Lower leg skin (tissue), 3 donors: ENCODE results near the gene PSMD5.

ENCODE experiments used
- POLR2A ChIP-seq, 2 donors: fragments of 450-650 bp; IDR thresholded peaks; one replicate each; pipeline ENCODE4 v1.6.1; 2016 to 2017; ENCODE audit warnings: antibody characterized with exemption in 2 of 2, mild to moderate bottlenecking in 1 of 2, moderate library complexity in 1 of 2
- TF ChIP-seq, protein P1 (sequence below), 3 donors: fragments of 450-650 bp; IDR thresholded peaks; one replicate each; pipeline ENCODE4 v1.5.1; 2016; ENCODE audit warnings: antibody characterized with exemption in 3 of 3, mild to moderate bottlenecking in 3 of 3, moderate library complexity in 2 of 3

DNA sequence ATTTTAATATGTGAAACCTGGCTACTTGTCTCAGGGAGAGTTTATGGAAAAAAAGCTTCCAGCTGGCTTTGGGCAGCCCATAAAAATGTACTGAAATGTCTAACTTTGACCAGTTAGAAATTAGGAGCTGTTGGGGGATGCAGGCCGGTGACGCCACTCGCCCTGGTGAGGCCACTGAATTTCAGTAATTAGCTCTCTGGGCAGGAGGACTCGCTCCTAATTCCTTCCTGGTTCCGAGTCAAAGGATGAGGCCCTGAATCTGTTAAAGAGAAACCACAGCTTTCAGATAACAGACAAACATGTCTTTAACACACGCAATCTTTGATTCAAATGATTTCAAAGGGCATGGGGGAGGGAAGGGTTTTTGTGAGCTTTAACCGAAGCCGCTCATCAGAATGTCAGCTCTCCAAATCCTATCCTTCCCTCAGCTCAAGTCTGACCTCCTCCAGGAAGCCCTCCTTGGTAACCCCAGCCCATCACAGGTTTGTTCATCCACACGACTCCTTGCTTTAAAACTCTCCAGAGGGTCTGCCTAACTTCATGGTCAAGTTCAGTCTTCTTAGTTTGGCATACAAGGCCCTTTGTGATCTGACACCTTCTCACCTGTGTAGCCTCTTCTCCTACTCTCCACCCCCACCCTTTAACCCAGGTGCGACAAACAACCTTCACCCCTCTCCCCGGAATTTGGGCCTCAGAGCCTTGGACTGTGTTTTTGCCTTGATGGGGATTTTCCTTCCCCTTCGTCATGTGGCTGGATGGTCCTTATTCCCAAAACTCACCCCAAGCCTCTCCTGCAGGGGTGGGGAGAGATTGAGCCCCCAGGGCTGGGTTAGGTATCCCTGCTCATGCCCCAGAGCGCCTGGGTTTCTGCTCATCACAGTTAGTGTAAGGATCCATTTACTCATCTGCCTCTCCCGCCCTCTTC, 47.9 kb upstream of the PSMD5 start:
- TF ChIP-seq POLR2A (IDR thresholded peaks at IDR 0.05): no peak
- TF ChIP-seq, protein P1, sequence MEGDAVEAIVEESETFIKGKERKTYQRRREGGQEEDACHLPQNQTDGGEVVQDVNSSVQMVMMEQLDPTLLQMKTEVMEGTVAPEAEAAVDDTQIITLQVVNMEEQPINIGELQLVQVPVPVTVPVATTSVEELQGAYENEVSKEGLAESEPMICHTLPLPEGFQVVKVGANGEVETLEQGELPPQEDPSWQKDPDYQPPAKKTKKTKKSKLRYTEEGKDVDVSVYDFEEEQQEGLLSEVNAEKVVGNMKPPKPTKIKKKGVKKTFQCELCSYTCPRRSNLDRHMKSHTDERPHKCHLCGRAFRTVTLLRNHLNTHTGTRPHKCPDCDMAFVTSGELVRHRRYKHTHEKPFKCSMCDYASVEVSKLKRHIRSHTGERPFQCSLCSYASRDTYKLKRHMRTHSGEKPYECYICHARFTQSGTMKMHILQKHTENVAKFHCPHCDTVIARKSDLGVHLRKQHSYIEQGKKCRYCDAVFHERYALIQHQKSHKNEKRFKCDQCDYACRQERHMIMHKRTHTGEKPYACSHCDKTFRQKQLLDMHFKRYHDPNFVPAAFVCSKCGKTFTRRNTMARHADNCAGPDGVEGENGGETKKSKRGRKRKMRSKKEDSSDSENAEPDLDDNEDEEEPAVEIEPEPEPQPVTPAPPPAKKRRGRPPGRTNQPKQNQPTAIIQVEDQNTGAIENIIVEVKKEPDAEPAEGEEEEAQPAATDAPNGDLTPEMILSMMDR (IDR thresholded peaks at IDR 0.05): no peak
